Natural killer cell (primary cell): ENCODE measurements around the gene BICDL1. TPM values are rescaled to one million over a fixed set of nuclear protein-coding genes. Genes with fewer than 3 reads are reported as not detected.
A peak's percentile ranks its signal among the peaks of the same experiment; 100 is the strongest.

Experiments used
- ATAC-seq, 3 donors: fragments of 150-1000 bp in 2 of 3; fragments of 200-7000 bp in 1 of 3; cut with Tn5 transposase; 1 replicate in 1 of 3; 2 replicates in 2 of 3; pipeline ENCODE4 v1.10.0; 2021; ENCODE audit warnings: mild to moderate bottlenecking in 2 of 3, moderate library complexity in 2 of 3
- DNase-seq, 2 donors: peaks; one replicate each; pipeline versions ENCODE4 v3.0.0 to v3.0.0-alpha.2; 2013 to 2021; ENCODE audit warnings: mixed read lengths in 1 of 2
- H3K27ac ChIP-seq: one replicate; pipeline ENCODE4 v1.5.1; 2013; ENCODE audit warnings: mild to moderate bottlenecking, low read length
- H3K27me3 ChIP-seq: one replicate; pipeline ENCODE4 v1.6.1; 2013; ENCODE audit warnings: low read length; ENCODE audit not compliant: control insufficient read depth, insufficient read depth
- H3K36me3 ChIP-seq: one replicate; pipeline ENCODE4 v1.6.1; 2013; ENCODE audit warnings: low read length; ENCODE audit not compliant: control insufficient read depth, insufficient read depth
- H3K4me1 ChIP-seq: one replicate; pipeline ENCODE4 v1.6.1; 2013; ENCODE audit warnings: low read length; ENCODE audit not compliant: control insufficient read depth, insufficient read depth
- H3K4me3 ChIP-seq: one replicate; pipeline ENCODE4 v1.5.1; 2013; ENCODE audit warnings: low read length
- H3K9me3 ChIP-seq: one replicate; pipeline ENCODE4 v1.6.1; 2013; ENCODE audit warnings: low read length; ENCODE audit not compliant: control insufficient read depth, insufficient read depth
- H3K27ac Mint-ChIP-seq, 2 donors: one replicate each; pipeline ENCODE4 v1.8.0; 2022; ENCODE audit warnings: mild to moderate bottlenecking in 2 of 2, mixed read lengths in 2 of 2, moderate library complexity in 1 of 2
- H3K27me3 Mint-ChIP-seq, 2 donors: one replicate each; pipeline ENCODE4 v1.8.0; 2022; ENCODE audit warnings: low read depth in 2 of 2, mixed read lengths in 2 of 2
- H3K36me3 Mint-ChIP-seq: one replicate; pipeline ENCODE4 v1.8.0; 2022; ENCODE audit warnings: mixed read lengths
- H3K4me1 Mint-ChIP-seq, 2 donors: one replicate each; pipeline ENCODE4 v1.8.0; 2022; ENCODE audit warnings: mixed read lengths in 2 of 2
- H3K4me3 Mint-ChIP-seq: one replicate; pipeline ENCODE4 v1.8.0; 2022; ENCODE audit warnings: mild to moderate bottlenecking, moderate library complexity, mixed read lengths
- H3K9me3 Mint-ChIP-seq, 2 donors: one replicate each; pipeline ENCODE4 v1.8.0; 2022; ENCODE audit warnings: mixed read lengths in 2 of 2
- WGBS: methylation state at CpG from one replicate; pipeline ENCODE4 v1.1.7; 2013; ENCODE audit warnings: missing lambda C conversion rate; ENCODE audit not compliant: insufficient coverage; 5-methylcytosine and 5-hydroxymethylcytosine counted together
- intact Hi-C: fragments of 100-400 bp; cut with micrococcal nuclease; formaldehyde crosslinking; loops from one replicate; pipeline ENCODE4 v1.14.2; 2022
- total RNA-seq, 4 donors: library from RNA; stranded (reverse); fragments of 120-200 nt in 1 of 4; gene quantifications; one replicate each; pipeline versions ENCODE4 v1.2.3 to v1.2.4, GENCODE V29; 2013 to 2022
- TF ChIP-seq, protein P1 (sequence below): fragments of 200-600 bp; IDR thresholded peaks from one replicate; pipeline ENCODE4 v1.8.0; 2022; ENCODE audit warnings: antibody characterized with exemption

The BICDL1 gene
- total RNA-seq, 3 donors from 2014 or later (not counting 1 experiment from before 2014, with no cell fraction given), result 29.3 to 37.1 (median 34.3) TPM

GRCh38 chr12:120086801-120087621, 98.0 kb downstream of the BICDL1 start:
- DNase-seq, result peak; percentile 99 to 100
- H3K4me1 ChIP-seq, result peaks cover 14% of the 10 kb centered on the region
- Mint-ChIP-seq H3K36me3 (no peaks in the 10 kb centered on the region), H3K9me3 (no peaks in the 10 kb centered on the region), H3K27me3 (no peaks in the 10 kb centered on the region), H3K4me3 (peak overlapping the region; percentile 85), H3K27ac (peak overlapping the region; percentile 92 to 94), H3K4me1 (peaks cover 21 to 22% of the 10 kb centered on the region in 2 donors)
- H3K27ac ChIP-seq, result peak overlapping the region; percentile 57
- peaks cover 5% of the 10 kb centered on the region for H3K36me3 ChIP-seq
- peak overlapping the region; percentile 19 for H3K4me3 ChIP-seq
- no peaks in the 10 kb centered on the region for H3K27me3 ChIP-seq
- under 1% methylated on average over 55 of the region's 55 CpGs for whole genome bisulfite sequencing
- no peaks in the 10 kb centered on the region for H3K9me3 ChIP-seq
- intact Hi-C loops, result loop anchor here (1.0 kb wide), 2 partner anchors 74 to 99 kb away; no protein-coding TSS in a partner anchor
- TF ChIP-seq, protein P1, sequence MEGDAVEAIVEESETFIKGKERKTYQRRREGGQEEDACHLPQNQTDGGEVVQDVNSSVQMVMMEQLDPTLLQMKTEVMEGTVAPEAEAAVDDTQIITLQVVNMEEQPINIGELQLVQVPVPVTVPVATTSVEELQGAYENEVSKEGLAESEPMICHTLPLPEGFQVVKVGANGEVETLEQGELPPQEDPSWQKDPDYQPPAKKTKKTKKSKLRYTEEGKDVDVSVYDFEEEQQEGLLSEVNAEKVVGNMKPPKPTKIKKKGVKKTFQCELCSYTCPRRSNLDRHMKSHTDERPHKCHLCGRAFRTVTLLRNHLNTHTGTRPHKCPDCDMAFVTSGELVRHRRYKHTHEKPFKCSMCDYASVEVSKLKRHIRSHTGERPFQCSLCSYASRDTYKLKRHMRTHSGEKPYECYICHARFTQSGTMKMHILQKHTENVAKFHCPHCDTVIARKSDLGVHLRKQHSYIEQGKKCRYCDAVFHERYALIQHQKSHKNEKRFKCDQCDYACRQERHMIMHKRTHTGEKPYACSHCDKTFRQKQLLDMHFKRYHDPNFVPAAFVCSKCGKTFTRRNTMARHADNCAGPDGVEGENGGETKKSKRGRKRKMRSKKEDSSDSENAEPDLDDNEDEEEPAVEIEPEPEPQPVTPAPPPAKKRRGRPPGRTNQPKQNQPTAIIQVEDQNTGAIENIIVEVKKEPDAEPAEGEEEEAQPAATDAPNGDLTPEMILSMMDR, result peak; percentile 88
- peak; percentile 92 to 96 (median 92) for ATAC-seq

DNA sequence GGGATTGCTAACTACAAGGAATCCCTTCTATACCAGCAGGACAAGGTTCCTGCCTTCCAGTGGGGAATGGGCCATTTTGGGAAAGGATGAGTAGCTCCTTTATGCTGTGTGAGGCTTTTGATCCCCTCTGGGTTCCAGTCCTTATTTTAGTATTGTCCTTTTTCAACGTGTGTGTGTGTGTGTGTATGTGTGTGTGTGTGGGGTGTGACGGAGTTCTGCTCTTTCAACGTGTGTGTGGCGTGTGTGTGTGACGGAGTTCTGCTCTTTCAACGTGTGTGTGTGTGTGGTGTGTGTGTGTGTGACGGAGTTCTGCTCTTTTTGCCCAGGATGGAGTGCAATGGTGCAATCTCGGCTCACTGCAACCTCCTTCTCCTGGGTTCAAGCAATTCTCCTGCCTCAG, 100.1 kb downstream of the BICDL1 start:
- H3K27ac ChIP-seq, result no peak overlapping the region
- Mint-ChIP-seq H3K4me3 (no peak overlapping the region), H3K27me3 (no peaks in the 10 kb centered on the region), H3K4me1 (peaks cover 21 to 34% of the 10 kb centered on the region in 2 donors), H3K27ac (peak overlapping the region in 1 of 2 donors; percentile 17), H3K36me3 (no peaks in the 10 kb centered on the region), H3K9me3 (no peaks in the 10 kb centered on the region)
- H3K9me3 ChIP-seq, result no peaks in the 10 kb centered on the region
- ATAC-seq (no peak), DNase-seq (no peak)
- intact Hi-C loops, result no loop called here
- WGBS, result 40% methylated on average over 8 of the region's 8 CpGs
- no peaks in the 10 kb centered on the region for H3K27me3 ChIP-seq
- peaks cover 10% of the 10 kb centered on the region for H3K36me3 ChIP-seq
- TF ChIP-seq, protein P1, result no peak
- peaks cover 21% of the 10 kb centered on the region for H3K4me1 ChIP-seq
- no peak overlapping the region for H3K4me3 ChIP-seq

- WGBS, result 100% methylated on average over 2 of the region's 2 CpGs
- no peaks in the 10 kb centered on the region for H3K27me3 ChIP-seq
- TF ChIP-seq, protein P1, result no peak
- no peaks in the 10 kb centered on the region for H3K27me3 Mint-ChIP-seq
- intact Hi-C loops, result no loop called here
- peaks cover 16% of the 10 kb centered on the region for H3K36me3 ChIP-seq
- no peaks in the 10 kb centered on the region for H3K9me3 ChIP-seq
- peaks cover 21 to 40% of the 10 kb centered on the region in 2 donors for H3K4me1 Mint-ChIP-seq
- DNase-seq (no peak), ATAC-seq (no peak)
- no peaks in the 10 kb centered on the region for H3K9me3 Mint-ChIP-seq
- peaks cover 28% of the 10 kb centered on the region for H3K4me1 ChIP-seq
- no peak overlapping the region for H3K4me3 ChIP-seq
- no peak overlapping the region for H3K4me3 Mint-ChIP-seq
- no peak overlapping the region for H3K27ac Mint-ChIP-seq
- no peak overlapping the region for H3K27ac ChIP-seq
- H3K36me3 Mint-ChIP-seq, result no peaks in the 10 kb centered on the region
These were observed 100.8 kb downstream of the BICDL1 start for GRCh38 chr12:120089796-120090195.
